ENCODE data around the gene PPDPF.

PPDPF gene

GRCh38 chr20:63522091-63522868, 1.7 kb downstream of the PPDPF start:
- DNase-seq, result no peak

DNA sequence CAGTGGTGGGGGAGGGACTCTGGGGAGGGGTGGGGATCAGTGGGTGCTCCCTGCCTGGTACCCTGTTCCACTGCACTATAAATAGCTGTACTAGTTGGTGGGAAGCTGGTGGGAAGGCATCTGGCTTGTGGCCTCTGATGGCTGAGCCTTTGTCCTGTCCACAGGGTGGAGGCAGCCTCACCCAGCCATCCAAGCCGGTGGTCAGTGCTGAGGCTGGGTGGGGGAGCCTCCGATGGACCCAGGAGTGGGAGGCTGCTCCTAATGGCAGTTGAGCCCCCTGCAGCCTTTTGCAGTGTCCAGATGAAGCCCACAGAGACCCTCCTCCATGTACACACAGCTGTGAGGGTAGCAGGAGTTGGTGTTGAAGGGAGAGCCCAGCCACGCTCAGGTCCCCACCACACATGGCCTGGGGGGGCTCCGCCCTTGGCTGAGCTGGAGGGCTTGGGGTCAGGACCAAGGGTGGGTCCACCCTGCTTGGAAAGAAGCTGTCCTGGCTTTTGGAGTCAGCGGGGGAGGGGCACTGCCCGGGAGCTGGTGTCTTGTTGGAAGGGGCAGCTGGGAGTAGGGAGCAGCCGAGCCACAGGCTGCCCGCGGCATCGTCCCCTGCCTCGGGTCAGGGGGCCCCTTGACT, 2.5 kb downstream of the PPDPF start:
- no peak for DNase-seq

- DNase-seq, result no peak
These were observed 4.6 kb downstream of the PPDPF start for GRCh38 chr20:63525185-63525584.

DNA sequence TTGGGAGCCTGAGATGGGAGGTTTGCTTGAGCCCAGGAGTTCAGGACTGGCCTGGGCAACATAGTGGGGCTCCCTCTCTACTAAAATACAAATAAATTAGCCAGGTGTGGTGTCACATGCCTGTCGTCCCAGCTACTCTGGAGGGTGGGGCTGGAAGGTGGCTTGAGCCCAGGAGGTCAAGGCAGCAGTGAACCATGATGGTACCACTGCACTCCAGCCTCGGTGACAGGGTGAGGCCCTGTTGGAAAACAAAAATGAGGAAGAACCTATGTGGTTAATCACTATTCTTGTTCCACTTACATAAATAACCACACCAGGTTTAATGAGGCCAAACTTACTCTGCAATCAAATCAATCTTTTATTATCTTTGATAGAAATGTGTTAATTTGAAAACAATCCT, 5.4 kb downstream of the PPDPF start:
- DNase-seq, result no peak

GRCh38 chr20:63527184-63527583, 6.6 kb downstream of the PPDPF start:
- no peak for DNase-seq

GRCh38 chr20:63529180-63529860, 8.8 kb downstream of the PPDPF start:
- DNase-seq, result no peak

- DNase-seq, result no peak
These were observed 9.6 kb downstream of the PPDPF start for GRCh38 chr20:63529861-63530787.

- DNase-seq, result no peak
These were observed 10.2 kb downstream of the PPDPF start for GRCh38 chr20:63530788-63531160.

DNA sequence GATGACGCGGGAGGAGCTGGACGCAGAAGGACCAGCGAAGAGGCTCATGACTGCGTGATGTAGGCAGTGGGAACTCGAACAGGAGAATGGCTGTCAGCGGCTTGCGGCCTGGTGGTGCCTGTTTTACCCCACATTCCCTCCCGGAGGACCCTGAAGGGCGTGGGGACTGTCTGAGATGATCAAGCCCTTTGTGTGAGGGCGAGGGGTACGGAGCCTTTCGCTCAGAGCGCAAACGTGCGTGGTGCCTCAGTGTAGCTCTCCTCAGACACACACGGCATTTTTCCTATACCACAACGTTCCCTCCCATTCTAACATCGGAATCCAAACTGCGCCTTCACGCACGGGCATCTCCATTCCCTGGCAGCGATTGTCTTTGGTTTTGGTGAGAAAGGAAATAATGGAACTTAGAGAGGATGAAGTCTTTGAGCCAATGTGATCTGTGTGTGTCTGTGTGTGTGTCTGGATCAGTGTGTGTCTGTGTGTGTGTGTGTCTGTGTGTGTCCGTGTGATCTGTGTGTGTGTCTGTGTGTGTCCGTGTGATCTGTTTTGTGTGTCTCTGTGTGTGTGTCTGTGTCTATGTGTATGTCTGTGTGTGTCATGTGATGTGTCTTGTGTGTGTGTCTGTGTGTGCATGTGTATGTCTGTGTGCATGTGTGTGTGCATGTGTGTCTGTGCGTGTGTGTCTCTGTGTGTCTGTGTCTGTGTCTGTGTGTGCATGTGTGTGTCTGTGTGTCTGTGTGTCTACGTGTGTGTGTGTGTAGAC, 11.3 kb downstream of the PPDPF start:
- DNase-seq, result no peak

- no peak for DNase-seq
These were observed 11.9 kb downstream of the PPDPF start for GRCh38 chr20:63532449-63532971.

DNA sequence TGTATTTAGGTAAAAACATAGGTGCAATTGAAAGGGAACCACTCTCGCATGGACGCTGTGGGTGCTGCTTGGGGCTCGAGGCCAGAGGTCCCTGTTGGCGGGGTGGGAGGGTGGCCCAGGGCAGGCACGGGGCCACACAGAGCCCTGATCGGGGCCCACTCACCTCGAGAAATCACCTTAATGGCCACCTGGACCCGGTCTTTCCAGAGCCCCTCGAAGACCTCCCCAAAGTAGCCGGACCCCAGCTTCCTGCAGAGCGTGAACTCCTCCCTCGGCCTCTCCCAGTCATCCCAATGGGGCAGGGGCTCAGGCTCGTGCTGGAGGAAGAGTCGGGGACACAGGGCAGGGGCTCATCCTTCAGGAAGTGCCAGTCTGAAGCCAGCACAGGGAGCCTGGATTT, 12.8 kb downstream of the PPDPF start:
- no peak for DNase-seq

DNA sequence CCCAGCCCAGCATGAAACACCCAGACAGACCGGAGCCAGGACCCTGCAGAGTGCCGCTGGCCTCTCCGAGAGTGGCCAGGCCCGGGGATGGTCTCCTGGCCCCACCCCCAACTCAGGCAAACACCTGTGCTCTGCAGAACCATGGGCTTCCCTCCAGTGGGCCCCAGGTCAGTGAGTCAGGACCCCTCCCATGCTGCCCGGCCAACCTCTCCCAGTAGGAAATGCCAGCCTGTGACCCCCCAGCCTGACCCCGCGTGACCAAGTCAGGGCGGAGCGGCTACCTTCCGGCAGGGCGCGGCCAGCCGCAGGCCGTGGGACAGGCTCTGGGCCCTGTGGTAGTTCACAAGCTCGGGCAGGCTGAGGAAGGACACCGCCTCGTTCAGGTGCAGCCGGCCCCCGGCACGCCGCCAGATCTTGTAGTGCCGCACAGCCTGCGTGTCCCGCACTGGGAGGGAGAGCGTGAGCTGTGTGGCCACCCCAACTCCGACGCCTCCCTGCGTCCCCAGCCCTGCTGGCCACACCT, 13.4 kb downstream of the PPDPF start:
- no peak for DNase-seq

DNA sequence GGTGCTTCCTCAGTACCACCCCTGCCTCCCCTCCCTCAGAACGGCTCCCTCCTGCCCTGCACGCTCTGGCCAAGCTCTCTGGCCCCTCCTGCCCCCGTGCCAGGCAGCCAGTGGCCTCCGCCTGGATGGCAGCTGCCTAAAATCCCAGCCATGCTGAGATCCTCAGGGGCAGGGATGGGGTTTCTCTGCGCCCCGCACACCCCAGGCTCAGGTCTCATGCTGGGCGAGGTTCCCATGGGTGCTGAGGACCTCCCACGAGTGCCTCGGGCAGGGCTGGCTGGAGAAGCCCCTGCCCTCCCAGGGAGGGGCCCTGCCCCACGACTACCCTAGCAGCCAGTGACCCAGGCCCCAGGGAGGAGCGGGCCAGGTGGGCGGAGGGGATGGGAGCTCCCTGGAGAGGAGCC, 13.9 kb downstream of the PPDPF start:
- DNase-seq, result no peak

DNA sequence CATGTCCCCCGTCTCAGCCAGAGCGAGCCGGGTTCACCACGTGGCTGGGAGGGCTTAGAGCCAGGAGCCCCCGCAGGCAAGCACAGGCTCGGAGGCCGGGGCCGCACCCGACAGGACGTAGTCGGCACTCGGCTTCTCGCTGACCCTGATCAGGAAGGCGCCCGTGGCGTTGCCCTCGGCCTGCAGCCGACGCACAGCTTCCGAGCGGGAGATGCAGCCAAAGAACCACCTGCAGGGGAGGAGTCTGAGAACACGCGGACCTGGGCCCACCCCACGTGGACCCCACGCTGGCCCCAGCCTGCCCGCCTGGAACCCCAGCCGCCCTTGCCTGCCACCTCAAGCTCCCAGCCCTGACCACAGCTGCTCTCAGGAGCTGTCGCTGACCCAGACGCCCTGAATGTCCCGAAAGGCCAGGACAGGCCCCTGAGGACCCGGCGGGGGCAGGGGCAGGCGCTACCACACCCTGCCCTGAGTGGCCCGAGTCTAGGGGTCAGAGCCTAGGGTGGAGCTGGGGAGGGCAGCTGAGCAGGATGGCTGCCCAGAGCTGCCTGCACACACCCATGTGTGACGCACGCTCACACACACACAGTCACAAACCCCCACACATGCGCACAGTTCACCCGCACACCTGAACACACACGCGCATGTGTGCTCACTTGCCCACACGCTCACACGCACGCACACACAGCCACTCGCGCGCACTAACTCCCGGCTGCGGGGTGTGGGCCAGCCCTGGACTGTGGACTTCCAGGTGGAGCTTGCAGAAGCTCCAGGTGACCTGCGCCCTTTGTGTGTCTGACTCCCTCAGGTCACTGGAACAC, 14.5 kb downstream of the PPDPF start:
- no peak for DNase-seq

DNA sequence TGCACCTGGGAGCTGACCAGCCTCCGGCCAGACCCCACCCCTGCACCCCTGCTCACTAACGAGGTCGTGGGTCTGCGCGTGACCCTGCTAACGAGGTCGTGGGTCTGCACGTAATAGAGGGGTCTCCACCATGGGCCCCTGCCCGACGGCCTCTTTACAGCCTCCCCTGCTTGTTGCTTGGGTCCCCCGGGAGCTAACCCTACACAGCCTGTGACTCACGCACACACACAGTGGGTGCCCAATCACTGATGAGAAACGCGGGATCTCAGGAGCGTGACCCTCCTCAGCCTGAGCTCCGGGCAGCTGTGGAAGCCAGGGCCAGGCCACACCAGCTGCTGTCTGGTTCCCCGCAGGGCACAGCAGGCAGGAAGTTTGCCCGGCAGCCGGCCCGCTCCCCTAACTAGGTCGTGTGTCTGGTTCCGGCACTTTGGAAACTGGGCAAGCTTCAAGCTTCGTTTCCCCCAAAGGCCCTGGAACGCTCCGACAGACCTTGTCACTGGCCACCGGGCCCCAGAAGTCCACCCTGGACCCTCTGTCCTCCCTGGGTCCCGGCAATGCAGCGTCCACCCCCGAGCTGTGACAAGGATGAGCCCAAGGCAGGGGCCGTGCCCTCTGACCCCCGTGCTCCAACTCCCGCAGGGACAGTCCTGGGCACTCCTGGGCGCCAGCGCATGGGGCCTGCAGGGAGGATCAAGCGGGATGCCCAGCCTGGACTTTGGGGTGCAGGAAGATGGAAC, 15.8 kb downstream of the PPDPF start:
- no peak for DNase-seq

DNA sequence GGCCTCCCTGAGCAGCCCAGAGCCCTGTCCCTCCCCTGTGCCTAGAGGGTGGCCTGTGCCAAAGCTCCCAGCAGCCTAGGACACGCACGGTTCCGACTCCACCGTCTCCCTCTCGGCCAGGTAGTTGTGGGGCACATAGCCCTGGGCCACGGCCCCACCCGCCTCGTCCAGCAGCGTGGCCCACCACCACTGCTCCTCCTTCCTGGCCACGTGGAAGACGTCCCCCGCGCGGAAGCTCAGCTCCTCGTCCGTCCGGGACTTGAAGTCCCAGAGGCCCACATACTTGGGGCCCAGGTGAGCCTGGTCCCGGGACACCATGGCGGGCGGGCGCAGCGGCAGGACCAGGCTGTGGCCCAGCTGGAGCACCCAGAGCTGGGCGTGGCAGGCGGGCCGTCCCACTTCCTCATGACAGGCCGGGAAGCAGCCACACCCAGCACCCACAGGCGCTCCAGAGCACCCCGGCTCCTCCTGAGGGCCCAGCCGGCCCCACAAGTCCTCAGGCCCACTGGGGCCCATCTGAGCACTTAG, 16.5 kb downstream of the PPDPF start, which contains the start of gene PTK6:
Gene PTK6 (minus strand): TSS at position 380 of the 528 bp plus-strand sequence. CDS start 62 bp downstream, at position 318.
- DNase-seq, result no peak

GRCh38 chr20:63537525-63538203, 17.1 kb downstream of the PPDPF start:
- peak; percentile 81 for DNase-seq

DNA sequence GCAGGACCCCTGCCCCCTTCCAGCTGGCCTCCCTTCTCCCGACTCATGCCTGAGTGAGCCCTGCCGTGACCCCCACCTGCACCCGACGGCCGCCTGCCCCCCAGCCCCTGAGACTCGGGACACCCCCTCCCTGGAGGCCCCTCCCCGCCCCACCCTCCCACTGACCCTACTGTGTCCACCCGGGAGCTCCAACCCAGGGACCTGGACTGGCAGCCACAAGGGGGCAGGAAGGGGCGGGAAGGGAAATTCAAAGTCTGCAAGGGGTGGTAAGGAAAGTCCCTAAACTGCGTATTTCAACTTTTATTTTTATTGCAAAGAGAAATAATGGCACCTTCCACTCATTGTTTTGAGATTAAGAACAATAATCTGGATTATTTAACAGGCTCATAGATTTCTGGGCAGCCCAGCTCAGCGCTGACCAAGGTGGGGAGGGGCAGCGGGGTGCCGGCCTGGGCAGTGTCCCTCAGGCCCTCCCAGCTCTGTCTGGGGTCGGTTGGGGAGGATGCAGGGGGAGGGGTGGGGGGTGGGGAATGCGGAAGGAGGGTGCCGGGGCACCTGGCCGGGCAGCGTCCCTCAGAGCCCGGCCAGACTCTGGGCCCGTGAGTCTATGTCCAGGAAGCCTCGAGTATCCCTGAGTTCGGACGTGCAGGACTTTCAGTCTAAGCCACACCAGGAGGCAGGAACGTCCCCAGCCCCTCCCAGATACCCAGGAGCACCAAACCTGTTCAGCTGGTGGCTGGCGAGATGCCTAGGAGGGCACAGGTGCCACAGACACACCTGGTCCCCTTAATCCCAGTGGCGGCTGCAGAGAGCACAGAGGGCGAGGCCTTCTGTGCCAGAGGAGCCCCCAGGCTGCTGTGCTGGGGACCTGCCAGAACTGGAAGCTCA, 17.9 kb downstream of the PPDPF start:
- peak; percentile 95 for DNase-seq
